ENCODE data around the gene KCNN1.

GRCh38 chr19:17937371-17937900 lies 29.5 kb upstream of the KCNN1 start:
- TF ChIP-seq POLR2AphosphoS5 (IDR thresholded peaks at IDR 0.05; ENCODE audit: low read depth) = no peak
- no peak for TF ChIP-seq CTCF (IDR thresholded peaks at IDR 0.05; ENCODE audit: insufficient read depth, low read length)
